Measurements from ENCODE around the gene SVOPL. TPM values are rescaled to one million over a fixed set of nuclear protein-coding genes. Genes with fewer than 3 reads are reported as not detected.

Gene SVOPL
- total and polyA plus RNA-seq, 10 of the 15 experiments (the other 5 are each of a cell fraction or from before 2014, with no cell fraction given) = 0.15 TPM; not detected in 9

- no peaks in the 10 kb centered on the region for H4K20me1 ChIP-seq (ENCODE audit: control insufficient read depth, insufficient read depth)
- ChIA-PET POLR2A (interaction anchor here (0.5 kb wide), 1 partner anchor 9 kb away, joined by 3 read pairs; no protein-coding TSS in a partner anchor), RAD21 (ENCODE audit: unreplicated experiment) (no interaction called here)
Observed at GRCh38 chr7:138618506-138618905, 82.7 kb downstream of the SVOPL start.

More at GRCh38 chr7:138618506-138618905, 82.7 kb downstream of the SVOPL start:
- FAIRE-seq (no peak), DNase-seq (ENCODE audit: low read depth, low spot score) (no peak), ATAC-seq (no peak)
- Histone ChIP-seq H3K9me3 (replicated peaks; ENCODE audit: control insufficient read depth, insufficient read depth, low read length) (no peaks in the 10 kb centered on the region), H3K4me1 (ENCODE audit: control insufficient read depth, insufficient read depth, low read length) (no peaks in the 10 kb centered on the region), H3K4me2 (ENCODE audit: control insufficient read depth, insufficient read depth) (no peak overlapping the region), H3K27ac (ENCODE audit: control insufficient read depth, insufficient read depth) (no peak overlapping the region), H2AFZ (ENCODE audit: control insufficient read depth, low read depth, low read length) (no peak overlapping the region), H3K9ac (ENCODE audit: control insufficient read depth, insufficient read depth, low read length) (no peak overlapping the region), H3K4me3 (no peak overlapping the region), H3K36me3 (ENCODE audit: control insufficient read depth in 2 of 2, insufficient read depth in 2 of 2, low read length in 1 of 2) (no peaks in the 10 kb centered on the region), H3K27me3 (replicated peaks in 1 of 2; ENCODE audit: control insufficient read depth in 2 of 2, insufficient read depth in 2 of 2, low read length in 1 of 2) (no peaks in the 10 kb centered on the region), H3K79me2 (ENCODE audit: control insufficient read depth, insufficient read depth, low read length) (no peaks in the 10 kb centered on the region)
- WGBS (ENCODE audit: insufficient coverage, insufficient replicate concordance, low lambda C conversion rate, missing lambda C conversion rate) = 74% methylated on average over 6 of the region's 10 CpGs
- SMC1A ChIA-PET (ENCODE audit: uncharacterized antibody, unreplicated experiment) = interaction anchor here (1.7 kb wide), 1 partner anchor 12 kb away, joined by 4 read pairs; no protein-coding TSS in a partner anchor
- TF ChIP-seq JUND (IDR thresholded peaks at IDR 0.05; ENCODE audit: low read depth, low read length) (no peak), NRF1 (conservative IDR thresholded peaks at IDR 0.05; ENCODE audit: low read depth, low read length) (no peak), YY1 (IDR thresholded peaks at IDR 0.05; ENCODE audit: low read depth, low read length) (no peak), ZNF592 (IDR thresholded peaks at IDR 0.05) (no peak), MEF2B (IDR thresholded peaks at IDR 0.05; ENCODE audit: partially characterized antibody, poor library complexity, severe bottlenecking) (no peak), SREBF2 (IDR thresholded peaks at IDR 0.05; ENCODE audit: low read length) (no peak), CHD2 (IDR thresholded peaks at IDR 0.05; ENCODE audit: borderline replicate concordance, low read depth, low read length) (no peak), YBX1 (IDR thresholded peaks at IDR 0.05) (no peak), ZBTB33 (IDR thresholded peaks at IDR 0.05) (no peak), ASH2L (IDR thresholded peaks at IDR 0.05; ENCODE audit: borderline replicate concordance, low read depth) (no peak), EGR1 (IDR thresholded peaks at IDR 0.05; ENCODE audit: borderline replicate concordance in 1 of 2, low read depth in 2 of 2, low read length in 2 of 2) (no peak), LARP7 (IDR thresholded peaks at IDR 0.05) (no peak), PAX8 (IDR thresholded peaks at IDR 0.05) (no peak), CREM (IDR thresholded peaks at IDR 0.05; ENCODE audit: low read depth) (no peak), PRDM15 (CRISPR knock-in tag; IDR thresholded peaks at IDR 0.05) (no peak), BHLHE40 (IDR thresholded peaks at IDR 0.05; ENCODE audit: borderline replicate concordance in 1 of 2, low read depth in 2 of 2, low read length in 1 of 2) (no peak)
- in situ Hi-C loops (cut with MboI) (no loop called here), intact Hi-C loops (cut with micrococcal nuclease; ENCODE audit: unreplicated experiment) (no loop called here)
- no TSS peak for BruUV-seq (replicated peaks)
- CTCF ChIA-PET = no interaction called here
